Inferior parietal cortex (tissue), 1 donor: ENCODE measurements around the gene EMSY.

ENCODE experiments used
- DNase-seq: peaks from one replicate; pipeline ENCODE4 v3.0.0-alpha.2; 2016; ENCODE audit errors: extremely low spot score

Gene EMSY

DNA sequence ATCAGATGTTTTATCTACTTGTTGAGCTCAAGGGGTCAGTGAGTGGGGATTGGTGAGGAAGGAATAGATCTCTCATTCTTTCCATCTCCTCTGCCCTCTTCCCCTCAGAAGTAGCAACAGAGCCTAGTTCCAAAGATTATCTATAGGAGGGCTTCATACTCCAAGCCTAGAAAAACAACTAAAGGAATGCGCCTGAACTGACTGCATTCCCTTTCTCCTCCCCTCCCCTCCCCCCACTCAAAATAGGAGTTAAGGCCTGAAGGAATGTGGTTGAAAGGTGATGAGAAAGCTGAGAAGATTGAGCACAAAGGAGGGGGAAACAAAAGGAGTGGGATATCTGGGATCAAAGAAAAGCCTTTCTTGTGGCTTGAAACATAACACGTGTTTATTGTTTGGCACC is 10.5 kb downstream of the EMSY start:
- no peak for DNase-seq

DNA sequence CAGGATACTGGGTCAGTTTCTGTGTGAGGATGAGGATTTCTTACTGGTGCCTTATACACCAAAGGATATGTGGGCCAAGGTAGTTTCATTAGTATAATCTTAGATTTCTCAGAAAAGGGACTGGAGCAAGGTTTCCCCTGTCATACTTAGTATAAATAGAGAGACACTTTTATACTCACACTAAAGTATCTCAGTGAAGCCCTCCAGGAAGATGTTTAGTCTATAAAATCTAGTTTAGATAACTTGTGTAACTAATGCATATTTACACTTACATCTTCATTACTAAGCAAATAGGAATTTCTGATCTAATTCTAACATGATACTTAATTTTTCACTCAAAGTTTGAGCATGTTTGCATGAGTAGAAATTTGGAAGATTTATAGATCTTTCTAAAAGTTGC is 11.1 kb downstream of the EMSY start:
- DNase-seq = no peak

DNA sequence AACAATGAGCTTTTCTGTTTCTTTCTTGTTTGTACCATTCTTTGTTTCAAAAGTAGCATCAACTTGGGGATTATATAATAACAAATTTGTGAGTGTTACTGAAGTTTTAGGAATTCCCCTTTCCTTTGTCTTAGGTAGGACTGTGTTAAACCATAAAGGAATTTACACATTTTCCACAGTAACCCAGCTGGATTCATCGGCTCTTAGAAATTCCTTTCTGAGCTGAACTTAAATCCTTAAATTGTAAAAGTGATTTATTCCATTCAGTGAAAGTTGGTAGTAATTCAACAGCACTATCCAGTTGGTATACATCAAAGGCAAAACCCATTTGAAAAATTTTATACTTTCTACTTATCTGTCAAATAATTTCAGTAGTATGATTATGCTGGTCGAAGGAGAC is 11.8 kb downstream of the EMSY start:
- DNase-seq = no peak

DNA sequence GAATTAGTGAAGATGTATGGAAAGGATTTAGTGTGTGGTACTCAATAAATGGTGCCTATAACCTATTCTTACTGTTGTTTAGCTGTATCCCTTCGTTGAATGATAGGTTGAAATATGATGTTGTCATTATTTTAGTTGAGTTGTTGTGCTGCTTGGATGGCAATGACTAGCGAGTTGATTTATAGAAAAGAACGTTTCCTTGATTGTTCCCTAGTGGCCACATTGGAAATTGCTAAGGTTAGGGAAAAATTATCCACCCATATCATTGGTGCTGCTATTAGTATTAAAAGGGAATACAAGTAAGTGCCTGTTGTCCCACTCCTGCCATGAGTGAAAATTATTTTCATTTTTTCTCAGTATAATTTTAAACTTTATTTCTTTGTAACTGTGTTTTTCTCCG is 14.5 kb downstream of the EMSY start:
- DNase-seq = no peak

DNA sequence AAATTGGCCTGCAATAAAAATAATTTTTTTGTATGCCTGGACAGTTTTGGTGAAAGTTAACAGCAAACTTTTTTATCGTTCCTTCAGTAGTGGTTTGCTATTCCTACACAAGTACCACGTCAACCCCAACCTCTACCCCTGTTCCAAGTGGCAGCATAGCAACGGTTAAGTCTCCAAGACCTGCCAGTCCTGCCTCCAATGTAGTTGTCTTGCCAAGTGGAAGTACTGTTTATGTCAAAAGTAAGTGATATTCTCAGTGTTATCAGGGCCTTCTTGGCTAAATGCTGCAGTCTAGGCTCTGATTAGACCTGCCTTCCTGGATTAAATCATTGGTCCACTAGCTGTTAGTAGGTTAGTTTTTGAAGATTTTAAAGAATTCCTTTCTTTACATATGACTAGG is 15.0 kb downstream of the EMSY start:
- no peak for DNase-seq

DNA sequence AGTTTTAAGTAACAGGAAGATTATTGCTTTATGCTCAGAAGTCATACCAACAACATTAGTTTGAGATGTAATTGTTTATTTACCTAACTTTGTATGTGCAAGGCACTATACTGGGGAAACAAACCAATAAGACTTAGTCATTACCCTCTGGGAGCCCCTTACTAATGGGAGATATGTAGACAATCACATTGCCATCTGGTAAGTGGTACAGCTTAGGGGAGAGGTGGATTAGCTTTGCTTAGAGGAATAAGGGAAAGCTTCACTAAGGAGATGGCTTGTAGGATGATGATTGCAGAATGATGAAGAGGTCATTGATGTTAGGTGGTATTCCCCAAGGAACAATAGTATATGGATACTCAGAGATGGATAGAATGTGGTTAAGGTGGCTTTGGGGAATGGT is 17.5 kb downstream of the EMSY start:
- no peak for DNase-seq

DNA sequence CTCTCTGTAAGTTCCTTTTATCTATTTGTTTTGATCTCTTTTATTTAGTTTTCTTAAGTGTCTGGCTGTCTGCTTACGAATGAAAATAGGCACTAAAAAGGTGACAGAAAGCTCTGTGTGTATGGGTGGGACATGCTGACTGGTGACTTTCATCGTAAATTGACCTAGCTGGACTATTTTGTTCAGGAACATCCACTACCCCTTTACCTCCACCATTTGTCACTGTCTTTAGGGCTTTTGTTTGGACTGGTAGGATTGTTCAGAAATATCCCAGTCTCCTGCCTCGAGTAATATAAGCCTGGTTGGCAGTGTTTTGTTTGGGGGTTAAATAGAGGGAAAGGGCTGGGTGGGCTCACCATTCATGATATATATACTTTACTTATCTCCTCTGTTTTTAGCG is 20.9 kb downstream of the EMSY start:
- DNase-seq = no peak

DNA sequence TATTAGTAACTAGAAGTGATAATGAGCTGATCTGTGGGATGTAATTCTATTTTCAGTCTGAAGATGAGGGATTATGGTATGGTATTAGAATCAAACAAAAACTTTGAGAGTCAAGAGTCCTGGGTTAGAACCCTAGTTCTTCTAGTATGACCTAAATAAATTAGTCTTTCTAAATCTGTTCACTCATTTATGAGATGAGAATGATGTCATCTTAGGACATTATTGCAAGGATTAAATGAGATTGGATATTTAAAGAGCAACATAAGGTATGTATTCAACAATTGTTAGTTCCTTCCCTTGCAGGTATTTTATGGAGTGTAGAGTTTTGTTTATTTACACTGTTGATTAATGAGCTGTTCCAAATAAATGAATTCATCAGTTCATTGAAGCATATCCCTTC is 21.8 kb downstream of the EMSY start:
- DNase-seq = no peak

DNA sequence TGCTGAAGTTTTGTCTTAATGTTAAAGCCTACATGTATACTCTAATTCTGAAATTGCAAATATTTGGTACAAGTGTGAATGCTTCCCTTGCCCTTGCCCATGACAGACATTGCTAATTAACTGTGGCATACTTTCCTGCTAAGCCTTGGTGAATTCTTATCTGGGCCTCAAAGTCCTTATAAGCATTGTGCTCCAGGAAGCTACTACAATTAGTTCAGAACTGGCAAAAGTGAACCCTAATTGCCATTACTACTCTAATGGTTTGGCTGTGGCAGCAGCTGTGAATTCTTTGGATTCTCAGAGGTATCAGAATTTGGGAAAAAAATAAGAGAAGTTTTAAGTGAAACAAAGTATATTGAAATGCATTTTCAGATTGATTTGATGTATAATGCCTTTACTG is 24.3 kb downstream of the EMSY start:
- DNase-seq = no peak

DNA sequence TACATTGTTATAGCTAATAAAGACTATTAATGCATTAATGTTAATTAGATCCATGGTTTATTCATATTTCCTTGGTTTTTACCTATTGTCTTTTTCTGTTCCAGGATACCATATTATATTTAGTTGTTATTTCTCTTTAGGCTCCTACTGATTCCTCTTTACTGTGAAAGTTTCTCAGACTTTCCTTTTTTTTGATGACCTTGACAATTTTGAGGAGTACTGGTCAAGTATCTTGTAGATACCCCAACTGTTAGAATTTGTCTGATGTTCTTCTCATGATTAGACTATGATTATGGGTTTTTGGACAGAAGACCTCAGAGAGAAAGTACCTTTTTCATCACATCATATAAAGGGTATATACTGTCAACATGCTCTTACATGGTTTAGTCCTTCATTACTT is 26.6 kb downstream of the EMSY start:
- DNase-seq = no peak

DNA sequence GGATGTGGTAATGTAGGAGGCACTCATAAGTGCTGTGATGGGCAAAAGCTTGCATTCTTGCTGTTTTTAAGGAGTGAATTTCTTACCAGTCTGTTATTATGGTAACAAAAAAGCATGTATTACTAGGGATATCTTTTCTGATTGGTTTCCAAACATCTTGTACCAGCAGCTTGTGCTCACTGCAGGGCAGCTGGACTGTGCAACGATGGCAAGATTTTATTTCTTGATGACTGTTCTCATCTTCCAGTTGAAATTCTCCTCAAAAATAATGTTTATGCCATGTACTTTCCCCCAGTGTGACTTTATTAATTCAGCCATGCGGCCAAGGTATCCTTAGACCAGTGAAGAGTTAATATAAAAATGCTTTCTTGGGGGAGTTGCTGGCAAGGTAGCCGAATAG is 35.4 kb downstream of the EMSY start:
- no peak for DNase-seq

DNA sequence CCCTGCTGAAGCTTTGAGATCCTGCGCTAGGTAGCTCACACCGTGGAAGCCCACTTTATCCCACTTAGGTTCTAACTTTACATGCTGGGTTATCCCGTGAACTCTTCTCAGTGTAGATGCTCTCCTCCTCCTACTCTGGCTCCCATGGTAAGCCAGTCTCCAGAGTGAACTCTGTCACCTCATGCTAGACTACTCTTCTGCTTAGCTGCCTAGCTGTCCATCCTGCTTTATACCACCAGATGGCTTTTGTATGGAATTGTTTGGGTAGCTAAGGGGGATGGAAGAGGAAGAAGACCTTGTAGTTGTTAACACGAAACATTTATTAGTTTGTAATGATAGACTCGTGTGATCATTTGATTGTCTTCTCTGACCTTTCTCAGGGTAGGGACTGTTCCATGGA is 46.8 kb downstream of the EMSY start:
- DNase-seq = no peak

DNA sequence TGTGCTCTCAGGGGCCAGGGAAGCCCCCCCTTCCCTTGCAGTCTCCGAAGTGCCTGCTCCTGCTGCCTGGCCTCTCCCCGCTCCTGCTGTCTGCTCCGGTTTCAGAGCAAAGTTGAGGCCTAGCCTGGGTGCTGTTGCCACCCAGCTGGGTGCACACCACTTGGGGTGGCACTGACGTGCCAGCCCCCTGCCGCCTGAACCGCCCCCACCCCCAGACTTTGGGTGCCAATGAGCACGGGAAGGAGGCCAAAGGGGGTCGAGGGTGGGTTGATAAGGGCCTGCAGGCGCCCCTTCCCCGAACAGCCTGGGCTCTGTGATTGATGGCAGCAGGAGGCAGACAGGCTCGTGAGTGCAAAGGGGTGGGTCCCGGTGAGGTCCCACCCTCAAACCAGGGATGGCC is 48.2 kb downstream of the EMSY start:
- DNase-seq = no peak

DNA sequence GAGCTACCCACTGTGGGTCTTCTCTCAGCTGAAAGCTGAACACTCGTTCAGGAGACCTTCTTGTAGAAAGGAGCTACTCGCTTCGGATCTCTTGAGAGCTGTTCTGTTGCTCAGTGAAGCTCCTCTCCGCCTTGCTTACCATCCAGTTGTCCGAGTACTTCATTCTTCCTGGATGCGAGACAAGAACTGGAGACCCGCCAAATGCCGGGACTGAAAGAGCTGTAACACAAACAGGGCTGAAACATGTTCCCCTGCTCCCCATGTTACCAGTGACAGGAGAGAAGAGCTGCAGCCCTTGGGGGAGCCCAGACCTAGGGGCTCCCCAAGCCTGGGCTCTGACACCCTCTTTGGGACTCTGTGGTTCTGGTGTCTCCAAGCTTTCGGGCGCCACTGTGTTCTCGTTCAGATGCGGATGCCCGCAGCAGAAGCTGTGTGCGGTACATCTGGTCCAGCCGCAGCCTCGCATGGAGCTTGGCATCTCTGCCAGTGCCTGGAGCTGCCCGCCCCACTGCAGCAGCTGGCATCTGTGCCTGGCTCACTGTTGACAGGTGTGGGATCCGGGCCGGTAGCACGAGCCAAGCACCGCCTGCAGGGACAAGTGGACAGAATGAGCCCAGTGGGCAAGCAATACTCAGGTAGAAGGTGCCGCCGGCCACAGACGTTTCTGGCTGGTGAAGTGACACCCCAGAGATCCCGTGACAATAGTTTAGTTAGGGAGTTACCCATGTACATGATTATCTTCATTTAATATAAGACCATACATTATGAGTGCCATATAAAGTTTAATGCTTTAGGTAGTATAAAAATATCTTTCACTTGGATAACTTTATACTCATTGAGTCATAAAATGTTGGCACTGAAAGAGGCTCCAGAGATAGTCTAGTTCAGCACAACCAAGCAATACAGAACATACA is 49.1 kb downstream of the EMSY start:
- DNase-seq = no peak

DNA sequence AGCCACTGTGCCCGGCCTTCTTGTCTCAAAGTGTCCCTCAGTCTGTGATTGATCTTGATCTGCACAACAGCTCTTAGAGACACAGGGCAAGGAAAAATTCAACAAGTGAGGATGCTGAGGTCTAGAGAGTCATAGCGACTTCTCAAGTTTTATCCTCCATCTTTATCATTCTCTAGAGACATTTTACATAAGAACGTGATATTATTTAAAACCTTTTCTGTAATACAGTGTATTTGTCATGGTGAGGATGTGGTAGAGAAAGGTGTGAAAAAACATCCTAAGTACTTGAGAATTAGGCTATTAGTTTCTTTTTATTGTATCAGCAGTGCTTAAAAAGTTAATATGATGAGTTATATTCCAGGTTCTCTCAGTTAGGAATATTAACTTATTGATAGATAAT is 50.2 kb downstream of the EMSY start:
- no peak for DNase-seq

DNA sequence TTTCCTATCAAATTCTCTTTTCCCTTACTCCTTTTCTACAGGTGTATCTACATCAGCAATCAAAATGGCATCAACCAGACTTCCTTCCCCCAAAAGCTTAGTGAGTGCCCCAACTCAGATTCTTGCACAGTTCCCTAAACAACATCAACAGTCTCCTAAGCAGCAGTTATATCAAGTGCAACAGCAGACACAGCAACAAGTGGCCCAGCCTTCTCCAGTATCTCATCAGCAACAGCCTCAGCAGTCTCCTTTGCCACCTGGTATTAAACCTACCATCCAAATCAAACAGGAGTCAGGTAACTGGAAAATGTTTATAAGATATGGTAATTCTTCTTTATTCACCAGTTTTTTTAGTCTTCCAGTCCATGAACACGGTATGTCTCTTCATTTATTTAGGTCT is 51.4 kb downstream of the EMSY start:
- DNase-seq = no peak

DNA sequence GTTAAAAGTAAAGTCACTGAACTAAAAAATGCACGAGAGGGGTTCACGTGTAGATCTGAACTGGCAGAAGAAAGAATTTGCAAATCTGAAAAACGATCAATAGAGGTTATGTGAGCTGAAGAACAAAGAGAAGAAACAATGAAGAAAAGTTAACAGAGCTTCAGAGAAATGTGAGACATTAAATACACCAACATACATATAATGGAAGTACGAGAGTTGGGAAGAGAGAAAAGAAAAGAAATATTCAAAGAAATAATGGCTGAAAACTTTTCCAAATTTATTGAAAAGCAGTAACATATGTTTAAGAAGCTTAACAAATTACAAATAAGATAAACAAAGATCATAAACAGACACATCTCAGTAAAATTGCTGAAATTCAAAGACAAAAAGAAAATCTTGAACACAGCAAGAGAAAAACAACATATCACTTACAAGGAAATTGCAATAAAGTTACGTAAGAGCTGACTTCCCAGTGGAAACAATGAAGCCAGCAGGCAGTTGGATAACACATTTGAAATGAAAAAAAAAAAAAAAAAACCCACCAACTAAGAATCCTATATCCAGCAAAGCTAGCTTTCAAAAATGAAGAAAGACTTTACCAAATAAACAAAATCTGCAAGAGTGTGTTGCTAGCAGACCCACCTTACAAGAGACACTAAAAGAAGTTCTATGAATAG is 56.8 kb downstream of the EMSY start:
- no peak for DNase-seq

DNA sequence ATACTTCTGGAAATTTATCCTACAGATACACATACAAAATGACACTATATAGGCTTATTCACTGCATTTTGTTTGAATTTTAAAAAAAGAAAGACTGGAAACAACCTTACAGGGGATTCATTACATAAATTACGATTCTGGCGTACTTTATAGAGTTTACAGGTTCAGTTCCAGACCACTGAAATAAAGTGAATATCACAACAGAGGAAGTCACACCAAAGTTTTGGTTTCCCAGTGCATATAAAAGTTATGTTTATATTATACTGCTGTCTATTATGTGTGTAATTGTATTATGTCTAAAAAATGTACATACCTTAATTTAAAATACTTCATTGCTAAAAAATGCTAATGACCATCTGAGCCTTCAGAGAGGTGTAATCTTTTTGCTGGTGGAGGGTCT is 62.0 kb downstream of the EMSY start:
- DNase-seq = no peak

DNA sequence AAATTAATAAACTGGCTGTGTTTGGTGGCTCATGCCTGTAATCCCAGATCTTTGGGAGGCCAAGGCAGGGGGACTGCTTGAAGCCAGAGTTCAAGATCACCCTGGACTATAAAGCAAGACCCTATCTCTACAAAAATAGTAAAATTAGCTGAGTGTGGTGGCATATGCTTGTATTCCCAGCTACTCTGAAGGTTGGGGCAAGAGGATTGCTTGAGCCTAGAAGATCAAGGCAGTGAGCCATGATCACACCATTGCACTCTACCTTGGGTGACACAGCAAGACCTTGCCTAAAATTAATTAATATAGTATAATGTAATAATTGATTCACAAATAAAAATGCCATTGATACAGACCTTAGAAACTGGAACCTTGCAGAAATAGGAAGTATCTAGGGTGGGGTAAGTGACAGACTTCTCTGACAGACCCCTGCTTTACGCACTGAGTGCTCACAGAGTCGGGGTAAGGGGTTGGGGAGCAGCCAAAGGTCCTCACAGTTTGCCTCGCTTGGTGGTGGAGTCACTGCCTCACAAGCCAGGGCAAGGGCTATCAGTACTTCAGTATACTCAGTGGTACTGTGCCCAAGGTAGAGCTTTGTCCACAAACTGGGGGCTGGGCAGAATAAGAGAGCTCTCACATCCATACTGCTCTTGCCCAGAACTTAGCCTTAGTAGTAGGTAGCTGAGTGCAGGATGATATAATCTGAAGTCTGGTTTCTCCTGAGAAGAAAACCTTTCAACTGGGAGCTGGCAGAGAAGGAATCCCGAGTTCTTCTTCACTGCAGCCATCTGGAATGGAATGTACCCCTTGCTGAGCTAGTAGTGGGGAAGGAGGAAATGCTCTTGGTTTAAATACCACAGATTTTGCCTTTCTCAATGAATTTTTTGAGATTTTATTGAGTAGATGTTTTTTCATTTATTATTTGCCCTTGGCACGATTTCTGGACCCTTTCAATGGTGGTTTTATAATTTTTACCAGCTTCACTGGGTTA is 65.5 kb downstream of the EMSY start:
- DNase-seq = no peak

DNA sequence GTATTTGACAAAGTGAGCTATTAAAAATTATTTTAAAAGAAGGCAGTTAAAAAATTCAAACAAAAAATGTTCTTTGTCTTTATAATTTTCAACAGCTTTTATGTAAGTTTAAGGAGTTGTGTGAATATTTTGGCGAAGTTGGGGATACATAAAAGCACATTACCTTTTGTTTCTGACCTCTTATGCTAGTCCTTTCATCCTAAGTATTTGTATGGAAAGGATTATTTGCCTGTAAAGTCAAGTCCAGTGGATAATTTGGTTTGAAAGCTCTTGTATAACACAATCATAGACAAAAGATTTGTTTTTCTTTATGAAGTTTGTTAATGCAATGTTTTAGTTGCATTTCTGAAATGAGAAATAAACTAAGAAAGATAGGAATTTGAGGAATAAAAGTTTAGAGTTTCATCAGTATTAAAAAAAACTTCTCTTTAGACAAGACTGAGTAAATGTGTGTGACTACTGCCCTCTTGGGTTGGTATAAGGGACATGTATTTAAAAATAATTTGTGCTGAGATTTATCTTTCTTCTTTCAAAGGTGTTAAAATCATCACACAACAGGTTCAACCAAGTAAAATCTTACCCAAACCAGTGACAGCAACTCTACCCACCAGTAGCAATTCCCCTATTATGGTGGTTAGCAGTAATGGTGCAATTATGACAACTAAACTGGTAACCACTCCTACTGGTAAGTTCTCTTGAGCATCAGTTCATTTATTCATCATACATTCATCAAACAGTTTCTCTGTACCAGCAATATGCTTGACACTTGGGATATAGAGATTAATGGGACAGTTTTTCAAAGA is 68.2 kb downstream of the EMSY start:
- DNase-seq = no peak

DNA sequence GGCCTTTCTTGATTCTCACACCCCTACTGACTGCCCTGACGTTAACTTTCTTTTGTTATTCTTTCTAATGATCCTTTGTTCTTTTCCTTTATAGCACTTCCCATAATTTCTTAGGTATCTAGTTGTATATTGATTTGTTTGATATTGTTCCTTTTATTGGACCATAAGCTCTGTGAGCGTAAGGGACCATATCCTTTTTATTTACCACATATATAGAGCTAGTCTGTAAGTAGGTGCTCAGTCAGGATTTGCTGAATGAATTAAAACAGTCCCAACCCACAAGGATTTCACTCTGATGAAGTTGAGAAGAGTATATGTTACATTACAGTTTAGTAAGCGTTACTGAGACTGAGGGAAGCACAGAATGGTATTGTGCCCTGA is 68.8 kb downstream of the EMSY start:
- no peak for DNase-seq
